ENCODE data around the gene DCLRE1C.
"Not testable (repeated sequence)": the region's sequence is repeated elsewhere in the genome, so short reads cannot be mapped to it uniquely, and the experiment has no call there.

DCLRE1C gene

DNA sequence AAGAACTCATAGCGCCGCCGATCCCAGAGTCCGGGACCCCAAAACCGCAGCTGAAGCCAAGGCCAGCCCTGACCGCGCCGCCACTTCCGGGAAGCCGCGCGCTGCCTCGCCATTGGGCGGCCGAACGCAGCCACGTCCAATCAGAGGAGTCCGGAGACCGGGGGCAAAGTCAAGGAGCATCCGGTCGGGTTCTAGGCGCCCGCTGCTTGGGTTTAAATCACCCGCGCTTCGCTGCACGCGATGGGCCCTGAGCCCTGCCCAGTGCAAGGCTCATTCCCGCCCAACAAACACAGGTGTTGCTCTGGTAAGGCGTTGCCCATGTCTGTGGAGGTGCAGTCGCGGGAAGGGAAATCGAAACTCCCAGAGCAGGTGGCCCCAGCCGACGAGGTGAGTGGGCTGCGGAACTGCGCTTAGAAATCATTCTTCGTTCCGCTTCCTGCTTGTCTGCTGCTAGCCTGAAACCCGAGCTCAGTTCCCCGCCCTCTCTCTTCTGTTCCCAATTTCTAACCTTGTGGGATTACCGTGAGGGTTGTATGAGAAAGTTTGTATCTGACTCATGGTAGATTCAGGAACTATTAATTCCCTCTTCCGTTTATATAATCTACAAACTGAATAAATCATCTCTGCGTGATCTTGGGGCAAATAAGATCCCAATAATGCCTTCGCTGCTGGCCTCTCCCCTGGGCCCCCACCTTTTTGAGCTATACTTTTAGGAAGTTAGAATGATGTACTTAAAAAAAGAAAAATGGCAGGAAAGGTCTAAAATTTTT lies at the start of gene DCLRE1C:
DCLRE1C (minus strand) TSS at position 96 of the 770 bp plus-strand sequence; CDS start at position 10, 86 bp downstream.
- peak; percentile 20 for DNase-seq

DNA sequence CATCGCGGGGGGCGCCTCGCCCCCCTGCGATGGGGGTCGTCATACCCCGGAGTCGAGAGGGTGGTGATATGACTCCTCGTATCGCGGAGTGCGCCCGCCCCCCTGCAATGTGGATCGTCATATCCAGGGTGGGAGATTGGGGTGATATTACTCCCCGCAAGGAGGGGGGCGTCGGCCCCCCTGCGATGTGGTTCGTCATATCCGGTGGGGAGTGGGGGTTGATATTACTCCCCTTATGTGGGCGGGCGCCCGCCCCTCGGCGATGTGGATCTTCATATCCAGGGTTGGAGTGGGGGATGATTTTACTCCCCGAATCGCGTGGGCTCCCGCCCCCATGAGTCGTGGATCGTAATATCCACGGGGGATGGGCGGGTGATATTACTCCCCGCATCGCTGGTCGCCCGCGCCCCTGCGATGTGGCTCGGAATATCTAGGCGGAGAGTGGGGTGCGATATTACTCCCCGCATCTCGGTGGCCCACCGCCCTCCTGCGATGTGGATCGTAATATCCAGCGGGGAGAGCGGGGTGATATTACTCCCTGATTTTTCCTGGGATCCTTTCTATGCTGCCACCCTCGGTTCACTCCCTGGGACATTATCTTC lies 42.2 kb upstream of the DCLRE1C start:
- no peak for DNase-seq

DNA sequence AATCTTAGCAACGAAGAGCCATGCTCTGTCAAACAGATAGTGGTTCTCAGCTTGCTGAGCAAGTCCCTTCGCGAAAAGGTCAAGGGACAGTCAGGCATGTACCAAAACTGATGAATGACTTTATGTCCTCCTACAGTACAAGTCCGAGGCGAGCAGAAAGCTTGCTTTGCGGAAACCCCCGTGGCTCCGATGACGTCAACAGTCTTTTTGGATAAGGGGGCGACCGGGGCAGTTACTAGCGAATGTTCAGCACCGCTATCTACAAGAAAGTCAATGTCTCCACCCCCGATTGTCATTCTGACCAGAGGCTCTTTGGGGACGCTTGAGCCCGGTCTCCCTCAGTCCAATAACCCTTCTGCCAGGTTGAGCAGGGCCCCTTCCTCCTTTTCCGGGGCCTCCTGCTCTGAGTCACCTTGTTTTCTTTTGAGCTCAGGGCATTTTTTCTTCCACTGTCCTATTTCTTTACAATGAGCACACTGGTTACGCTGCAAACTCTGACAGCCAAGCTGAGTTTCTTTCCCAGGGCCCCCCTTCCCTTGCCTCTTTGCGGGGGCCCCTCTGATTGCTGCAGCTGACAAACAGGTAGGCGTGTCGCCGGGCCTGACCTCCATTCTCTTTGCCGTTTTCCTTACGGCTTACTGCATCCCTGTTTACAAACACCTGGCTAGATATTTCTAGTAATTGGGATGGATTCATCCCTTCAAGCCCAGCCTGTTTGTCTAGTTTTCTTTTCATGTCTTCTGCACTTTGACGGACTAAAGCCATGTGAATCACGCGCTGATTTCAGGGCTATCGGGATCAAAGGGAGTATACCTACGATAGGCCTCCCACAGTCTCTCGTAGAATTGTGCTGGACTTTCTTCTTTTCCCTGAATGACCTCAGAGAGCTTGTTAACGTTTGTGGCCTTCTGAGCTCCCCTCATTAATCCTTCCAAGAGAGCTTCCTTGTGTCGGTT lies 39.9 kb upstream of the DCLRE1C start:
- not testable (repeated sequence) for DNase-seq

DNA sequence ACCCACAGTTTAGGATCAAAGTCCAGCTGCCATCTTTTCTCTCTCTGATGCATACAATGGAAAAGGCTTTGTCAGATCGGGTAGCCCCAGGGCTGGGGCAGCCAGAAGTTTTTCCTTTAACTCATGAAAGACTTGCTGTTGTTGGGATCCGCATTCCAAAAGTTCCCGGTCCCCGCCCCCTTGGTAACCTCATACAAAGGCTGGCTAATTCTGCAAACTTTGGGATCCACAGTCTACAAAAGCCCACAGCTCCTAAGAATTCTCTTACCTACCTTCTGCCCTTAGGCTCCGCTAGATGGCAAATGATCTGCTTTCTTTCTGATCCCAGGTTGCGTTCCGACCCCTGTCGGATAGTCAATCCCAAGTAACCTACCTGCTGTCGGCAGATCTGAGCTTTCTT lies 38.4 kb upstream of the DCLRE1C start:
- not testable (repeated sequence) for DNase-seq

DNA sequence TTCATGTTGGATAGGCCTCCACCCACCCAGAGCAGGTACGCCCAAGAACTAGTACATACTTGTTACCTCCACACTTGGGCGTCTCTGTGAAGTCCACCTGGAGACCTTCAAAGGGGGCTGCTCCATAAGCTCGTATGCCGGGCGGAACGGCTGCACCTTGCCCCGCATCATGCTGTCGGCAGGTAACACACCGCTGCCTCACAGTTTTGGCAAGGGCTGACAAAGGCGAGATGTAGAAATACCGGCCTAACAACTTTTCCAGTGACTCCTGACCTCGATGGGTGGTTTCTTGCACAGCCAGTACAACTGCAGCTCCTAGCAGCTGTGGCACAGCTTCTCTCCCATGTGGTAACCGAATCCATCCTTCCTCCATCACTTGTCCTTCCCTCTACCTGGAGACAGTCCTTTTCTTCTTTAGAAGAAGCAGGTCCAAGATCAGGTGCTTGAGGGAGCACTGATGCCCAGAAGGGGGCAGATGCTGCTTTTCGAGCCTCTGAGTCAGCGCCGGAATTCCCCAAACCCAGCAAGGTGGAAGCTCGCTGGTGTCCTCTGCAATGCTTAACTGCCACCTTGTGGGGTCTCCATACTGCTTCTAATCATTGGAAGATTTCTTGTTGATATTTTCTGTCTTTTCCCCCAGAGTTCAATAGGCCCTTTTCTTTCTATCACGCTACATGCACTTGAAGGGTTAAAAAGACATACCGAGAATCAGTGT lies 37.3 kb upstream of the DCLRE1C start:
- DNase-seq = not testable (repeated sequence)

DNA sequence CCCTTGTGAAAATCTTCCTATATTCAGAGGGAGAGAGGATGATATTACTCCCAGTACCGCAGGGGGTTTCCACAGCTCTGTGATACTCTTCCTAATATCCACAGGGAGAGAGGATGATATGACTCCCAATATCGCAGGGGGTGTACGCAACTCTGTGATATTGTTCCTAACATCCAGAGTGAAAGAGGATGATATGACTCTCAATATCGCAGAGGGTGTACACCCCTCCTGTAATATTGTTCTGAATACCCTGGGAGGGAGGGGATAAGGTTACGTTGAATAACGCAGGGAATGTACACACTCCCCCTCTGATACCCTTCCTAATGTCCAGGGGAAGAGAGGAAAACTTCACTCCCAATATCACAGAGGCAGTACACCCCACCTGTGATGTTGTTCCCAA lies 35.7 kb upstream of the DCLRE1C start:
- not testable (repeated sequence) for DNase-seq

DNA sequence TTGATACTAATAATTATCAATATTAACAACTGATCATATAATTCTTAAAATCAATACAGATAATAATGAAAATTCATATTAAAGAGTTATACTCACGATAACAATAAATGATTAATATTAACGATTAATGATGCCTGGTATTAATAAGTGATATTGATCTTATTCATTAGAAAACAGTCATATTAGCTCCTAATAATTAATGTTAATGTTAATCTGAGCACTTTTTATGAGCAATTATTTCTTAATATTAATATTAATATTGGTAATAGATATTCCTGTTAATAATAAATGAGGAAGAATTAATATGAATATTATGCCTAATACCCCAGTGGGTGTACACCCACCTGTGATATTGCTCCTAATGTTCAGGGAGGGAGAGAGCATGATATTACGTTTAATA lies 28.8 kb upstream of the DCLRE1C start:
- DNase-seq = no peak

DNA sequence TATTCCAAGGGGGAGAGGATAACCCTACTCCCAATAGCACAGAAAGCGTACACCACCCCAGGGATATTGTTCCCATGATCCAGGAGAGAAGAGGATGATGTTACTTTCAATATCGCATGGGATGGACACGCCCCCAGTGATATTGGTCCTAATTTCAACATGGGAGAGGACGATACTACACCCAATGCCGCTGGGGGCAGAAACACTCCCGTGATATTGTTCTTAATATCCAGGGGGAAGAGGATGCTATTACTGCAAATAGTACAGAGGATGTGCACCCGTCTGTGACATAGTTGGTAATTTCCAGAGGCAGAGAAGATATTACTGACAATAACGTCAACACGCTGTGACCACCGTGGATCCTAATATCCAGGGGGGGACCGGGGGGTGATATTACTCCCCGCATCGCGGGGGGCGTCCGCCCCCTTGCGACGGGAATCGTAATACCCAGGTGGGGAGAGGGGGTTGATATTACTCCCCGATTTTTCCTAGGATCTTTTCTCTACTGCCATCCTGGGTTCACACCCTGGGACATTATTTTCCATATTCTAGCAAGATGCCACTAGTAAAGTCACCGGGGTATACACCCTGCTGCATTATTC lies 21.9 kb upstream of the DCLRE1C start:
- DNase-seq = no peak

DNA sequence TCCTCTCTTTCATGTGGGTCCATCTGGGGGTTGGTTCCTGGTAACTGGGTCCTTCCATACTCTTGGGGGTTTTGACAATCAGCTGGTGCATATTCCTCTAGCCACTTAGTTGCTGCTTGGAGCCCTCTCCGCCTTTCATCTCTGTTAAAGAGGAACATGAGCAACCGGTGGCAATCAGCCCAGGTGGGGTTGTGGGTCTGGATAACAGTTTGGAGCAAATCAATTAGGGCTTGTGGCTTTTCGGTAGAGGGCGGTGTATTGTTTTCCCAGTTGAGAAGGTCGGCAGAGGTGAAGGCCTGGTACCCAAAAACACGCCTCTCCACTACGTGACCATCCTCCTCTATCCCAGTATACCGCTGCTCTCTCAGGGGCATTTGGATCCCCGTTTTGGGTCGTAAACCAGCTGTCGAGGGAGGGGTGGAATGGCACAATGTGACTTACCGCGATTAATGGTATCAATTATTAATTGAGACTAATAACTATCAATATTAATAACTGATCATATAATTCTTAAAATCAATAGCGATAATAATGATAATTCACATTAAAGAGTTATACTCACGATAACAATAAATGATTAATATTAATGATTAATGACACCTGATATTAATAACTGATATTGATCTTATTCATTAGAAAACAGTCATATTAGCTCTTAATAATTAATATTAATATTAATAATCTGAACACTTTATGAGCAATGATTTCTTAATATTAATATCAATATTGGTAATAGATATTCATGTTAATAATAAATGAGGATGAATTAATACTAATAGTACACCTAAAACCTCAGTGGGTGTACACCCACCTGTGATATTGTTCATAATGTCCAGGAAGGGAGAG lies 20.5 kb upstream of the DCLRE1C start:
- DNase-seq = not testable (repeated sequence)

DNA sequence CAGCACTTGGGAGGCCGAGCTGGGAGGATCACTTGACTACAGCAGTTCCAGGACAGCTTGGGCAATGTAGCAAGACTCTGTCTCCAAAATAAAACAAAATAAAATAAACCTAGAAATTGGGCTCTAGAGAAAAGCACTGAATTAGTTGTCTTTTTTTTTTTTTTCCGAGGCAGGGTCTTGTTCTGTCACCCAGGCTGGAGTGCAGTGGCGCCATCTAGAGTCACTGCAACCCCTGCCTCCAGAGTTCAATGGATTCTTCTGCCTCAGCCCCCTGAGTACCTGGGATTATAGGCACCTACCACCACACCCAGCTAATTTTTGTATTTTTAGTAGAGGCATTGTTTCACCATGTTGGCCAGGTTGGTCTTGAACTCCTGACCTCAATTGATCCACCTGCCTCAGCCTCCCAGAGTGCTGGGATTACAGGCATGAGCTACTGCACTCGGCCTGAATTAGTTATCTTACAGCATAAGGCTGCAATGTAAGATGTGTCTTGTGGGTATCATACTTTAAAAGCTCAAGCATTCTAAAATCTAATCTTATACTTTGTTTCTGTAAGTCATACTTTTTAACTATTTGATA lies 18.1 kb upstream of the DCLRE1C start:
- no peak for DNase-seq

DNA sequence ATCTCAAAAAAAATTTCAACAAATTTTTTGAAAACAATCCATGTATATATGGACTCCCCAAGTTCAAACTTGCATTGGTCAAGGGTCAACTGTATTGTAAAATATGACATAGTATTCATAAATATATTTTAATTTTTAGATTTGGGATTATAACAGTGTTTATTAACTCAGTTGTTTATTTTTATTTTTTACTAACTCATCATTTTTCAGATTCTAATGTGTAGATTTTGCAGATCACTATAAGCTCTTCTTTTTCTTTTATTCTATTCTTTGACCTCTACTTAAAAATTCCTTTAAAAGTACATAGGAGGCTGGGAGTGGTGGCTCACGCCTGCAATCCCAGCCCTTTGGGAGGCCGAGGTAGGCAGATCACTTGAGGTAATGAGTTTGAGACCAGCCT lies 14.0 kb upstream of the DCLRE1C start:
- DNase-seq = no peak

DNA sequence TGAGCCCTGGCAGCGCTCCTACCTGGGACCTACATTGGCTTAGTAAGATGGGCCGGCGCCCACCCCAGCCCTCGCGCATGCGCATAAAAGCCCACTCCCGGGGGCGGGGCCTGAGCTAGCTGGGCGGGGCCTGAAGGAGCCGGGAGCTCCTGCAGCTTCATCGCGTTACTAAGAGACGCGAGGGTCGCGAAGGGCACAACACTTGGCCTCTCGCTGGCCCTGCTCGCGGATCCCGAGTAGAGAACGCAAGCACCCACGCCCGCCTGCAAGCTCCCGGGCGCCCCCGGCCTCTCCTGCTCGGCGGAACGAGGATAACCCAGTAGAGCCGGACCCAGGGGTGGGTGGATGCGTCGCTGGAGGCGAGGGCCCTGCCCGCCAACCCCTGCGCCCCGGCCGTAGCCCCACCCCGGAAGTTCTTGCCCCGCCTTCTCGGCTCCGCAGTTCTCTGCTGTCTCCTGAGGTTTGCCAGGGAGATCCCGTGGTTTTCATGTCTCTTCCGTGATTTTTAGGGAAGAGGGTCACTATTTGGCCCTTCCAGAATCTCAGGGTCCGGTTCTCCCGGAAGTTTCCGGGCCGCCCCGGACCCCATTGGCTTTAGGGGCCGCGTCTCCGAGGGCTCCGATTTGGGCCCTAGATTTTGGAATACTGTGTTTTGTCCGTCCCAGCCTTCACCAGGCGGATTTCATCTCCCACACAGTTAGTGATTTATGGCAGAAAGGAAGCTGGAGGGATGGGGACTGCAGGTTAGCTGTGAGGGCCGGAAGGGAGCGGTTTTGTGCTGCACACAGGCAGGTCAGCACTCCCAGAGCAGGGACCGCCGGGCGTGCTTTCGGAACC lies 5.5 kb upstream of the DCLRE1C start, which contains the start of gene MEIG1:
MEIG1 (plus strand) TSS at position 168 of the 837 bp plus-strand sequence. CDS start 7,081 bp downstream, outside the sequence.
- DNase-seq = peak; percentile 76

DNA sequence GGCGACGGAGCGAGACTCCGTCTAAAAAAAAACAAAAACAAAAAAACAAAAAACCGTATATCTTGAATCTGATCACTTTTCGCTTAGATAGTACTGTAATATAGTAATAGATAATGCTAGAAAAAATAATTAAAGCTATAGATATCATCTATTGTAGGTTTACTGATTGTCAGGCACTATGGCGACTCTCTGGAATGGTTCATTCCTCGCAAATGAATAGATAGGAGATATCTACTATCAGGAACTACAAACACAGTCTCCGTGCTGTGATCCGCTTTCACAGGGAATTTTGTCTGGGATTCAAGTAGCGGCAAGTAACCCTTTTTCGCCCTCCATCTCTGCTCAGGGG lies 5.0 kb upstream of the DCLRE1C start:
- DNase-seq = no peak

DNA sequence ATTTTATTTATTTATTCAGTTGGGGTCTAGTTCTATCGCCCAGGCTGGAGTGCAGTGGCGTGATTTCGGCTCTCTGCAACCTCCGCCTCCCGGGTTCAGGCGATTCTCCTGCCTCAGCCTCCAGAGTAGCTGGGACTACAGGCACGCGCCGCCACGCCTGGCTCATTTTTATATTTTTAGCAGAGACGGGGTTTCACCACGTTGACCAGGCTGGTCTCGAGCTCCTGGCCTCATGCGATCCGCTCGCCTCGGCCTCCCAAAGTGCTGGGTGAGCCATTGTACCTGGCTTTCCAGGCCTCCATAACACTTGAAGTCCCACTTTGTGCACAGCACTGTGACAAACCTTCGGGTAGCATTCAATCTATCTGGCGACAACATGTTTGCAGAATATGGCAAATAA lies 1.0 kb upstream of the DCLRE1C start:
- DNase-seq = no peak

DNA sequence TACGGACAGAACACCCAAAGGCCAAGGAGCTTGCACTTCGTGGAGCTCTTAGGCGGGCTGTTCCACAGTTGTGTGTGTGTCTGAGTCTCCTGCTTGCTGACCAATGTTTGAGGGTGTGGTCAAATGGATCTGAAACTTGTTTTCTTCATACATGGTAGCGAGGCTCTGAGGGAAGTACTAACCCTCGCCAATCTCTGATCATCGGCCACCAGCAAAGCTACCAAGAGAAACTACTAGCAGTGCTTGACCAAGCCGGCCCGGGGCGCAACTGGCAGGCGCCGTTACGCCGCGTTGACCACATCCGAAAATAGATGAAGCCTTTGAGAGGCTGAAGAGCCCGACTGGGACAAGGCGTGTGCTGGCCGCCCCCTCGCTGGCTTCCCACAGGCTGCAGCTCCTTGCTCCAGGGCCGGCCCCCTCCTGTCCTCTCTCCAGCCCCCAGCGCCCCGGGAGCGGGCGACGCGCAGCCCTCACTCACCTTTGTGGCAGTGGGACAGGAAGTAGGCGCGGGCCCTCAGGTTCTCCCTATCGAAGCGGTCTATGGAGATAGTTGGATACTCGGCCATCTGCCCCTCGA lies 384 bp downstream of the DCLRE1C start:
- no peak for DNase-seq

DNA sequence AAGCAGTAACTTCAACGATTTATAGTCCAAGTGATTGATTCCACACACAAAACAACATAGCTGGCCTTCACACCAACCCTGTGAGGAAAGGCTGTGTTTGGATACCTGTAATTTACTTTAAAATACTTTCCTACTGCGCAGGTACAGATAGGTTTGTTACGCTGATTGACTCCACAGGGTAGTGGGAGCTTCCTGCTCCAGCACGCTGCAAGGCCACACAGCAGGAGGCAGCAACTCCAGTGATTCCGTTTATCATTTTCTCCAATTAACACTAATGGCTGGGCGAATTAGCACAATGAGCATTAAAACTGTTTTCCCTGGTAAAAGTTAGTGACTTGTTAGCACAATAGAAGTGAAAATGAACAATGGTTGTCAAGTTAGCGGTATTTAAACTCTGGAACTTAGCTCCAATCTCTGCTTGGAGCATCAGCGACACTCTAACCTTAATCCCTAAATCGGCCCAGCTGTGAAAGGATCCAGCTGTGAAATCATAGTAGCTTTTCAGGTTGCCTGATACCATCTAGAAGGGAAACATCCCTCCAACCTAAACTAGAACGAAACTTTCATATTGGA lies 959 bp downstream of the DCLRE1C start:
- no peak for DNase-seq

DNA sequence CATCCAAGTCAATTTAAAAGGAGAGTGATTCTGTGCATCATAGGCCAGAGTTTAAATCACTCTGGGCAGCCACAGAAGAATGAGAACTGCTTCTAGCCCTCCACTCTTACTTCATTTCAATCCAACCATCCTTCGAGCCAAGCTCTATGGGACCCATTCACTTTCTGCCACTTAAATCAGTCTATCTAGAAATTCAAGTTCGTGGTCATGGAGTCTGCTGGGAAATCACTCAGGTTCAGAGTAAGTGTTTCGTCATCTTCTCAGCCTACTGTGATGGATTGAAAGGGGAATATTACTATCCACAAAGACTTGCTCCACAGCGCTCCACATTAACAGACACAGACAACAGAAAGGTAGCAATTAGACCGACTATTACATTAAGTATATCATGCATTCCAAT lies 4.6 kb downstream of the DCLRE1C start:
- no peak for DNase-seq

DNA sequence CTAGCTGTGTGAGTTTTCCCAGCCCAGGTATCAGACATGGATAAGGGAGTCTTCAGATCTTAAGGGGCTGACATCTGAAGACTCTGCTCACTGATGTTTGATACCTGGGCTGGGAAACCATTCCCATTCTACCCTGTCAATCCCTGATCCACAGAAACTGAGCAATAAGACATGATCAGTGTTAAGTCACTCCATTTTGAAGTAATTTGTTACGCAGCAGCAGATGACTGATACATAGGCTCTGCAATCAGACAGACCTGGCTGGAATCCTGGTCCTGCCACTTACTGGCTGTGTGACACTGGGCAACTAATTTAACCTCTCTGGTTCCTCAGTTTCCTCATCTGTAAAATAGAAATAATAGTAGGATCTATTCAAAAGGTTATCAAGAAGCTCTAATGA lies 6.6 kb downstream of the DCLRE1C start:
- DNase-seq = no peak

DNA sequence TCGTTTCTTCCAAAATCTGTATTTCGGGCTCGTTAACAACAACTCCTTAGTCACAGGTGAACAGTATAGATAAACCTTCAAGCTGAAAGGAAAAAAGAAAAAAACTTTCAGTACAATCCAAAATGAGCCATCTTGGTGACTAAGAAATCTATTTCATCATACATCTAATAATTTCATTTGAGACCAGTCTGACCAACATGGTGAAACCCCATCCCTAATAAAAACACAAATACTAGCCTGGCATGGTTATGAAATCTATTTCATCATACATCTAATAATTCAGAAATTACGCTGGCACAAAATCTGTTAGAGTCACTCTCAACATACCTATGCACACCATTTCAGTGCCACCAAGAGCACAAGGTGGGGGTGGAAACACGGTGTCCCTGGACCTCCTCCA lies 8.8 kb downstream of the DCLRE1C start:
- no peak for DNase-seq
